ENCODE measurements around the gene FHOD1.

The FHOD1 gene

GRCh38 chr16:67206129-67206837 lies 41.0 kb downstream of the FHOD1 start:
- FAIRE-seq (no peak), DNase-seq (ENCODE audit: insufficient read length, low spot score) (no peak)
- no peak for TF ChIP-seq CTCF (IDR thresholded peaks at IDR 0.05; ENCODE audit: insufficient read depth, missing control alignments)

GRCh38 chr16:67204076-67204475 lies 43.2 kb downstream of the FHOD1 start:
- FAIRE-seq (no peak), DNase-seq (ENCODE audit: insufficient read length, low spot score) (no peak)
- no peak for TF ChIP-seq CTCF (IDR thresholded peaks at IDR 0.05; ENCODE audit: insufficient read depth, missing control alignments)

- TF ChIP-seq CTCF (IDR thresholded peaks at IDR 0.05; ENCODE audit: insufficient read depth, missing control alignments) = no peak
- DNase-seq (ENCODE audit: insufficient read length, low spot score) = no peak
- FAIRE-seq = no peak
These were observed 44.3 kb downstream of the FHOD1 start for GRCh38 chr16:67202956-67203493.

GRCh38 chr16:67202426-67202825 lies 44.9 kb downstream of the FHOD1 start:
- FAIRE-seq = no peak
- DNase-seq (ENCODE audit: insufficient read length, low spot score) = no peak
- no peak for TF ChIP-seq CTCF (IDR thresholded peaks at IDR 0.05; ENCODE audit: insufficient read depth, missing control alignments)

- FAIRE-seq (no peak), DNase-seq (ENCODE audit: insufficient read length, low spot score) (no peak)
- no peak for TF ChIP-seq CTCF (IDR thresholded peaks at IDR 0.05; ENCODE audit: insufficient read depth, missing control alignments)
These were observed 45.6 kb downstream of the FHOD1 start for GRCh38 chr16:67201411-67202345.

- no peak for TF ChIP-seq CTCF (IDR thresholded peaks at IDR 0.05; ENCODE audit: insufficient read depth, missing control alignments)
- no peak for FAIRE-seq
- DNase-seq (ENCODE audit: insufficient read length, low spot score) = no peak
These were observed 46.8 kb downstream of the FHOD1 start for GRCh38 chr16:67200491-67200890.

All from D721Med (cell line).